ENCODE data around the gene FPR3. TPM values are rescaled to one million over a fixed set of nuclear protein-coding genes. Genes with fewer than 3 reads are reported as not detected.

FPR3 gene
- 10 to 100 TPM in 2 of 3 donors, 1 to 10 TPM in 1; 3.9 to 20.0 (median 12.0) TPM for total RNA-seq

GRCh38 chr19:51794885-51795490 lies at the start of gene FPR3:
Gene FPR3, plus strand, starts transcription at chr19:51795157. Its CDS starts 28,592 bp downstream, at chr19:51823749.
- Histone ChIP-seq H3K9me3 (no peaks in the 10 kb centered on the region), H3K4me1 (no peaks in the 10 kb centered on the region), H3K27ac (no peak within 1 kb of the TSS), H3K36me3 (no peaks in the 10 kb centered on the region), H3K4me3 (peak within 1 kb of the TSS in 1 of 3 donors; percentile 4), H3K27me3 (no peaks in the 10 kb centered on the region)
- intact Hi-C loops (cut with DNase I; ENCODE audit: low total_unique reads), result no loop called here
- TF ChIP-seq POLR2AphosphoS5 (IDR thresholded peaks at IDR 0.05) (no peak), CTCF (IDR thresholded peaks at IDR 0.05) (no peak), POLR2A (IDR thresholded peaks at IDR 0.05) (no peak)
- no peak for DNase-seq (ENCODE audit: low spot score in 2 of 2)

- H3K27ac ChIP-seq, result no peak overlapping the region
- no peak for DNase-seq (ENCODE audit: low spot score in 2 of 2)
Measured at GRCh38 chr19:51746731-51747130, 48.2 kb upstream of the FPR3 start.

GRCh38 chr19:51749979-51750378 lies 45.0 kb upstream of the FPR3 start:
- TF ChIP-seq POLR2AphosphoS5 (IDR thresholded peaks at IDR 0.05) (no peak), POLR2A (IDR thresholded peaks at IDR 0.05) (no peak), CTCF (IDR thresholded peaks at IDR 0.05) (no peak)
- no peaks in the 10 kb centered on the region for H3K9me3 ChIP-seq
- no peak overlapping the region for H3K27ac ChIP-seq
- no peak for DNase-seq (ENCODE audit: low spot score in 2 of 2)
- H3K4me1 ChIP-seq, result no peaks in the 10 kb centered on the region
- no peak overlapping the region for H3K4me3 ChIP-seq
- intact Hi-C loops (cut with DNase I; ENCODE audit: low total_unique reads), result no loop called here
- H3K36me3 ChIP-seq, result no peaks in the 10 kb centered on the region
- H3K27me3 ChIP-seq, result no peaks in the 10 kb centered on the region

More at GRCh38 chr19:51746731-51747130, 48.2 kb upstream of the FPR3 start:
- Histone ChIP-seq H3K4me1 (no peaks in the 10 kb centered on the region), H3K9me3 (no peaks in the 10 kb centered on the region), H3K36me3 (no peaks in the 10 kb centered on the region), H3K27me3 (no peaks in the 10 kb centered on the region), H3K4me3 (no peak overlapping the region)
- TF ChIP-seq POLR2AphosphoS5 (IDR thresholded peaks at IDR 0.05) (no peak), POLR2A (IDR thresholded peaks at IDR 0.05) (no peak), CTCF (IDR thresholded peaks at IDR 0.05) (no peak)
- intact Hi-C loops (cut with DNase I; ENCODE audit: low total_unique reads), result no loop called here

GRCh38 chr19:51750400-51751094 lies 44.4 kb upstream of the FPR3 start:
- H3K9me3 ChIP-seq, result no peaks in the 10 kb centered on the region
- H3K27ac ChIP-seq, result no peak overlapping the region
- no peak for DNase-seq (ENCODE audit: low spot score in 2 of 2)
- no peaks in the 10 kb centered on the region for H3K36me3 ChIP-seq
- TF ChIP-seq POLR2AphosphoS5 (IDR thresholded peaks at IDR 0.05) (no peak), POLR2A (IDR thresholded peaks at IDR 0.05) (no peak), CTCF (IDR thresholded peaks at IDR 0.05) (no peak)
- H3K4me1 ChIP-seq, result no peaks in the 10 kb centered on the region
- no peaks in the 10 kb centered on the region for H3K27me3 ChIP-seq
- peak overlapping the region in 2 of 3 donors; percentile 13 to 15 for H3K4me3 ChIP-seq
- intact Hi-C loops (cut with DNase I; ENCODE audit: low total_unique reads), result no loop called here

GRCh38 chr19:51751655-51752054 lies 43.3 kb upstream of the FPR3 start, which contains the start of gene FPR1:
Gene FPR1, minus strand, starts transcription at chr19:51751878. Its CDS starts 4,884 bp downstream, at chr19:51746994.
- Histone ChIP-seq H3K27ac (no peak within 1 kb of the TSS), H3K27me3 (no peaks in the 10 kb centered on the region), H3K9me3 (no peaks in the 10 kb centered on the region), H3K36me3 (no peaks in the 10 kb centered on the region), H3K4me3 (peak within 1 kb of the TSS in 2 of 3 donors; percentile 13 to 15), H3K4me1 (no peaks in the 10 kb centered on the region)
- DNase-seq (ENCODE audit: low spot score in 2 of 2), result no peak
- intact Hi-C loops (cut with DNase I; ENCODE audit: low total_unique reads), result no loop called here
- TF ChIP-seq POLR2A (IDR thresholded peaks at IDR 0.05), result no peak
- TF ChIP-seq POLR2AphosphoS5 (IDR thresholded peaks at IDR 0.05), result no peak
- TF ChIP-seq CTCF (IDR thresholded peaks at IDR 0.05), result no peak
